ENCODE results near the gene INSIG1. TPM values are rescaled to one million over a fixed set of nuclear protein-coding genes. Genes with fewer than 3 reads are reported as not detected.

The INSIG1 gene
- total RNA-seq, 1 experiment from 2014 or later = 32.3 TPM

- TF ChIP-seq ZSCAN18 (CRISPR knock-in tag; IDR thresholded peaks at IDR 0.05) = no peak
- no peak for TF ChIP-seq NFYB (CRISPR knock-in tag; conservative IDR thresholded peaks at IDR 0.05; ENCODE audit: low read depth)
- no peak for TF ChIP-seq CTCF (IDR thresholded peaks at IDR 0.05)
- TF ChIP-seq RELA (CRISPR knock-in tag; IDR thresholded peaks at IDR 0.05; ENCODE audit: borderline replicate concordance) = no peak
- no peak for TF ChIP-seq ZNF416 (CRISPR knock-in tag; IDR thresholded peaks at IDR 0.05)
- TF ChIP-seq KAT7 (CRISPR knock-in tag; IDR thresholded peaks at IDR 0.05; ENCODE audit: borderline replicate concordance) = no peak
- no peak for TF ChIP-seq ZNF138 (CRISPR knock-in tag; conservative IDR thresholded peaks at IDR 0.05)
- no peak for TF ChIP-seq JAZF1 (CRISPR knock-in tag; IDR thresholded peaks at IDR 0.05)
Observed at GRCh38 chr7:155259866-155260497, 37.7 kb upstream of the INSIG1 start (continued).

GRCh38 chr7:155260498-155260872 is 37.2 kb upstream of the INSIG1 start:
- POLR2A ChIA-PET = no interaction called here
- CTCF ChIA-PET = no interaction called here
- no peak for TF ChIP-seq JUN (CRISPR knock-in tag; IDR thresholded peaks at IDR 0.05)

GRCh38 chr7:155261031-155261985 is 36.4 kb upstream of the INSIG1 start:
- H3K9me3 Mint-ChIP-seq = no peaks in the 10 kb centered on the region
- H3K27ac Mint-ChIP-seq = no peak overlapping the region
- no peaks in the 10 kb centered on the region for H3K36me3 Mint-ChIP-seq
- peak; percentile 40 for ATAC-seq
- ChIA-PET POLR2A (no interaction called here), CTCF (interaction anchor here (1.1 to 1.8 kb wide), 2 partner anchors 14 to 35 kb away, joined by 3 to 4 read pairs; no protein-coding TSS in a partner anchor)
- peaks cover 5% of the 10 kb centered on the region for H3K4me1 Mint-ChIP-seq
- DNase-seq (ENCODE audit: low spot score) = no peak
- H3K4me3 Mint-ChIP-seq = no peak overlapping the region
- no peaks in the 10 kb centered on the region for H3K27me3 Mint-ChIP-seq (ENCODE audit: low read depth)
- TF ChIP-seq SP1 (CRISPR knock-in tag; conservative IDR thresholded peaks at IDR 0.05) = no peak
- no peak for TF ChIP-seq ZNF671 (CRISPR knock-in tag; IDR thresholded peaks at IDR 0.05)
- no peak for TF ChIP-seq NR3C1 (CRISPR knock-in tag; conservative IDR thresholded peaks at IDR 0.05; ENCODE audit: low read depth)
- no peak for TF ChIP-seq CREB1 (CRISPR knock-in tag; IDR thresholded peaks at IDR 0.05)
- no peak for TF ChIP-seq ZNF423 (CRISPR knock-in tag; IDR thresholded peaks at IDR 0.05)
- no peak for TF ChIP-seq TP53 (CRISPR knock-in tag; IDR thresholded peaks at IDR 0.05)

More at GRCh38 chr7:155260498-155260872, 37.2 kb upstream of the INSIG1 start:
- ATAC-seq = no peak
- no peaks in the 10 kb centered on the region for H3K36me3 Mint-ChIP-seq
- peaks cover 5% of the 10 kb centered on the region for H3K4me1 Mint-ChIP-seq
- no peak for DNase-seq (ENCODE audit: low spot score)
- H3K27me3 Mint-ChIP-seq (ENCODE audit: low read depth) = no peaks in the 10 kb centered on the region
- H3K9me3 Mint-ChIP-seq = no peaks in the 10 kb centered on the region
- no peak overlapping the region for H3K4me3 Mint-ChIP-seq
- no peak overlapping the region for H3K27ac Mint-ChIP-seq

GRCh38 chr7:155262031-155262430 is 35.6 kb upstream of the INSIG1 start:
- Mint-ChIP-seq H3K27me3 (ENCODE audit: low read depth) (no peaks in the 10 kb centered on the region), H3K4me3 (no peak overlapping the region), H3K36me3 (no peaks in the 10 kb centered on the region), H3K27ac (no peak overlapping the region), H3K4me1 (peaks cover 5% of the 10 kb centered on the region), H3K9me3 (no peaks in the 10 kb centered on the region)
- DNase-seq (ENCODE audit: low spot score) = no peak
- POLR2A ChIA-PET = no interaction called here
- no peak for ATAC-seq
- CTCF ChIA-PET = interaction anchor here (1.1 to 1.8 kb wide), 2 partner anchors 14 to 34 kb away, joined by 3 to 4 read pairs; no protein-coding TSS in a partner anchor
- TF ChIP-seq CBFB (CRISPR knock-in tag; IDR thresholded peaks at IDR 0.05; ENCODE audit: low read depth) = no peak
- no peak for TF ChIP-seq PREB (CRISPR knock-in tag; IDR thresholded peaks at IDR 0.05; ENCODE audit: borderline replicate concordance)
- TF ChIP-seq FOXP1 (CRISPR knock-in tag; IDR thresholded peaks at IDR 0.05; ENCODE audit: borderline replicate concordance) = no peak
- TF ChIP-seq ATF1 (CRISPR knock-in tag; IDR thresholded peaks at IDR 0.05) = no peak
- no peak for TF ChIP-seq FOXP4 (CRISPR knock-in tag; IDR thresholded peaks at IDR 0.05)
- TF ChIP-seq E2F5 (CRISPR knock-in tag; IDR thresholded peaks at IDR 0.05) = no peak
- TF ChIP-seq RORB (CRISPR knock-in tag; IDR thresholded peaks at IDR 0.05) = no peak
- TF ChIP-seq PRRX2 (CRISPR knock-in tag; IDR thresholded peaks at IDR 0.05) = no peak

All from WTC11 (cell line).